Body of pancreas (tissue), 4 donors: ENCODE measurements around the gene MARCHF3. TPM values are rescaled to one million over a fixed set of nuclear protein-coding genes. Genes with fewer than 3 reads are reported as not detected.
"Not testable (repeated sequence)": the region's sequence is repeated elsewhere in the genome, so short reads cannot be mapped to it uniquely, and the experiment has no call there.

Source experiments
- ATAC-seq: fragments of 150-250 bp; one replicate; pipeline ENCODE4 v1.9.1; 2016
- DNase-seq, 4 donors: peaks; one replicate each; pipeline ENCODE4 v3.0.0-alpha.2; 2019
- H3K27ac ChIP-seq, 4 donors: fragments of 200-600 bp; sonication (generic); 1 replicate in 3 of 4; 2 replicates in 1 of 4; pipeline versions ENCODE4 v1.5.1 to v1.6.1; 2016 to 2019; ENCODE audit warnings: mild to moderate bottlenecking in 1 of 4, mixed read lengths in 1 of 4, moderate library complexity in 1 of 4
- H3K27me3 ChIP-seq, 2 donors: fragments of 200-600 bp; sonication (generic); one replicate each; pipeline ENCODE4 v1.6.0; 2016; ENCODE audit warnings: mild to moderate bottlenecking in 1 of 2
- H3K36me3 ChIP-seq, 2 donors: fragments of 200-600 bp; sonication (generic); replicated peaks in 1 of 2; 2 replicates each; pipeline ENCODE4 v1.5.1; 2016; ENCODE audit warnings: low read depth in 2 of 2; ENCODE audit not compliant: insufficient read depth in 1 of 2
- H3K4me1 ChIP-seq: fragments of 200-600 bp; sonication (generic); one replicate; pipeline ENCODE4 v1.6.0; 2016
- H3K4me3 ChIP-seq, 2 donors: fragments of 200-600 bp; sonication (generic); 1 replicate in 1 of 2; 2 replicates in 1 of 2; pipeline ENCODE4 v1.5.1; 2016 to 2019
- H3K9me3 ChIP-seq, 3 donors: fragments of 200-600 bp; sonication (generic); 1 replicate in 2 of 3; 2 replicates in 1 of 3; pipeline ENCODE4 v1.5.1; 2016
- CTCF ChIP-seq, 7 experiments: fragments of 450-650 bp in 4 of 7; fragments of 200-600 bp in 3 of 7; sonication (generic) in 3 of 7; IDR thresholded peaks; one replicate each; pipeline ENCODE4 v1.5.1; 2016 to 2019; ENCODE audit warnings: antibody characterized with exemption in 7 of 7
- POLR2A ChIP-seq, 3 donors: fragments of 450-650 bp; IDR thresholded peaks; one replicate each; pipeline ENCODE4 v1.6.1; 2016; ENCODE audit warnings: antibody characterized with exemption in 3 of 3, mild to moderate bottlenecking in 2 of 3
- WGBS, 2 donors: methylation state at CpG; one replicate each; pipeline ENCODE4 v1.1.5; 2017; 5-methylcytosine and 5-hydroxymethylcytosine counted together
- intact Hi-C: fragments of 100-400 bp; cut with DNase I; formaldehyde crosslinking; loops from one replicate; pipeline ENCODE4 v1.15.1; 2023
- total RNA-seq, 2 donors: library from RNA; depleted of rRNA; stranded (reverse); fragments of >200 nt; gene quantifications; one replicate each; pipeline ENCODE4 v1.1.0, GENCODE V29; 2016

MARCHF3 gene
- total RNA-seq, 2 donors from 2014 or later: 2.1 to 8.2 TPM

GRCh38 chr5:127007522-127007921 is 22.8 kb downstream of the MARCHF3 start:
- H3K27ac ChIP-seq: no peak overlapping the region
- TF ChIP-seq POLR2A (IDR thresholded peaks at IDR 0.05) (no peak), CTCF (IDR thresholded peaks at IDR 0.05) (no peak)
- ATAC-seq (no peak), DNase-seq (no peak)
- no peaks in the 10 kb centered on the region for H3K9me3 ChIP-seq
- WGBS, 2 donors: 73 to 82% methylated on average over 1 of the region's 1 CpG
- intact Hi-C loops: no loop called here
- no peak overlapping the region for H3K4me3 ChIP-seq
- no peaks in the 10 kb centered on the region for H3K36me3 ChIP-seq
- H3K4me1 ChIP-seq: peaks cover 16% of the 10 kb centered on the region
- H3K27me3 ChIP-seq: no peaks in the 10 kb centered on the region

- intact Hi-C loops: no loop called here
- ATAC-seq (no peak), DNase-seq (no peak)
- Histone ChIP-seq H3K36me3 (no peaks in the 10 kb centered on the region), H3K4me1 (peaks cover 16% of the 10 kb centered on the region), H3K27ac (no peak overlapping the region), H3K27me3 (no peaks in the 10 kb centered on the region), H3K9me3 (no peaks in the 10 kb centered on the region), H3K4me3 (no peak overlapping the region)
- TF ChIP-seq POLR2A (IDR thresholded peaks at IDR 0.05): no peak
- no peak for TF ChIP-seq CTCF (IDR thresholded peaks at IDR 0.05)
- 68 to 74% methylated on average over 5 of the region's 5 CpGs for WGBS, 2 donors
Measured at GRCh38 chr5:127006744-127007143, 23.6 kb downstream of the MARCHF3 start.

DNA sequence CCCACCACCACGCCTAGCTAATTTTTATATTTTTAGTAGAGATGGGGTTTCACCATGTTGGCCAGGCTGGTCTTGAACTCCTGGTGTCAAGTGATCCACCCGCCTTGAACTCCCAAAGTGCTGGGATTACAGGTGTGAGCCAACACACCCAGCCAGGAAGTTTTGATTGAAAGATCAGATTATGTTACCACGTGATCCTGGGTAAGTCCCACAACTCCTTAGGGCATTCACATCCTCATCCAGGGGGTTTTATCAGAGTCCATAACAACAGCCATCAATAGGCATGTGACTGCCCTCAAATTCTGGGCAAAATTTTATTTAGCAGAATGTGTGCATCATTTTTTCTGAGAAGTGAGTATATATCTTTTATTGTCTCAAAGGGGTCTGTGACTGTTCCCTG is 25.1 kb downstream of the MARCHF3 start:
- intact Hi-C loops, H3K9me3 ChIP-seq, H3K27ac ChIP-seq, H3K36me3 ChIP-seq, H3K27me3 ChIP-seq, H3K4me3 ChIP-seq, ATAC-seq, DNase-seq: not testable (repeated sequence)
- peaks cover 16% of the 10 kb centered on the region for H3K4me1 ChIP-seq
- WGBS, 2 donors: 71 to 74% methylated on average over 3 of the region's 3 CpGs

DNA sequence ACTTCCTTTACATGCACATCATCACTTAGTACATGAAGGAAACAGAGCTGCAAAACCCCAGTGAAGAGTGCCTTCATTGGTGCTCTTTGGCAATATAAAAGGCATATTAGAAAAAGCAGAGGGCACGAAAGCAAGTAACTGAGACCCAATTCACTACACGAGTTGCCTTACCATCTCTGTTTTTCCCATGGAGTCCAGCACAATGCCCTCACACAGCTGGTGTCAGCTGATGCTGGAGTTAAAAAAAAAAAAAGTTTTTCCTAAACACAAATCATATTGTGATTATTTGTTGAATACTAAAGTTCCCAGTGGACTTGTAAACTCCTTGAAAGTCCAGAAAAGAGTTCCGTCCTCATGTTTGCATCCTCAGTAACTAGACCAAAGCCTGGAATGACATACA is 25.6 kb downstream of the MARCHF3 start:
- Histone ChIP-seq H3K4me1 (peaks cover 16% of the 10 kb centered on the region), H3K36me3 (no peaks in the 10 kb centered on the region), H3K9me3 (no peaks in the 10 kb centered on the region), H3K4me3 (no peak overlapping the region), H3K27ac (peak overlapping the region in 2 of 4 donors; percentile 61 to 67), H3K27me3 (no peaks in the 10 kb centered on the region)
- 89 to 95% methylated on average over 3 of the region's 3 CpGs for WGBS, 2 donors
- DNase-seq (no peak), ATAC-seq (no peak)
- intact Hi-C loops: no loop called here
- no peak for TF ChIP-seq CTCF (IDR thresholded peaks at IDR 0.05)
- no peak for TF ChIP-seq POLR2A (IDR thresholded peaks at IDR 0.05)

- Histone ChIP-seq H3K36me3 (no peaks in the 10 kb centered on the region), H3K9me3 (no peaks in the 10 kb centered on the region), H3K27ac (peak overlapping the region in 3 of 4 donors; percentile 61 to 67 (median 65)), H3K4me3 (no peak overlapping the region), H3K4me1 (peaks cover 16% of the 10 kb centered on the region), H3K27me3 (no peaks in the 10 kb centered on the region)
- TF ChIP-seq CTCF (IDR thresholded peaks at IDR 0.05) (no peak), POLR2A (IDR thresholded peaks at IDR 0.05) (no peak)
- intact Hi-C loops: no loop called here
- ATAC-seq (peak; percentile 93), DNase-seq (peak in 3 of 4 donors; percentile 32 to 41 (median 39))
- WGBS, 2 donors: 34 to 35% methylated on average over 7 of the region's 7 CpGs
Measured at GRCh38 chr5:127003798-127004495, 26.4 kb downstream of the MARCHF3 start.
